Measurements from ENCODE around the gene HPX.

DNA sequence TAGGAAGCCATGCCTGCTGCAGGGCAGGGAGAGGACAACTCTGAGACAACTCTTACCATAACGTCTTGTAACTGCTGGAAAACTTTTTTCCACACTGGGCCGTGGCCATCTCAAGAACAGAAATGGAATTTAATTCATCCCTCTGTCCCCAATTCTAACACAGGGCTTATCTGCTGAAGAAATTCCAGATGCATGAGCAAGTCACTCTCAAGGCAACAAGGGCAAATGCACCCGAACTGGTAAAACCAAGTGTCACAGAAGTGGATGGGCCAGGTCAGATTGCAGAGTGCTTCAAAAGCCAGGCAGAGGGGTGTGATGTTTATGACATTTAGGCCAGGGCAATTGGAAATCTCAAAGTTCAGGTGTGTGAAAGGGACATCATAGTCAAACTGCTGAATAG is 43.2 kb downstream of the HPX start:
- TF ChIP-seq, protein P1, sequence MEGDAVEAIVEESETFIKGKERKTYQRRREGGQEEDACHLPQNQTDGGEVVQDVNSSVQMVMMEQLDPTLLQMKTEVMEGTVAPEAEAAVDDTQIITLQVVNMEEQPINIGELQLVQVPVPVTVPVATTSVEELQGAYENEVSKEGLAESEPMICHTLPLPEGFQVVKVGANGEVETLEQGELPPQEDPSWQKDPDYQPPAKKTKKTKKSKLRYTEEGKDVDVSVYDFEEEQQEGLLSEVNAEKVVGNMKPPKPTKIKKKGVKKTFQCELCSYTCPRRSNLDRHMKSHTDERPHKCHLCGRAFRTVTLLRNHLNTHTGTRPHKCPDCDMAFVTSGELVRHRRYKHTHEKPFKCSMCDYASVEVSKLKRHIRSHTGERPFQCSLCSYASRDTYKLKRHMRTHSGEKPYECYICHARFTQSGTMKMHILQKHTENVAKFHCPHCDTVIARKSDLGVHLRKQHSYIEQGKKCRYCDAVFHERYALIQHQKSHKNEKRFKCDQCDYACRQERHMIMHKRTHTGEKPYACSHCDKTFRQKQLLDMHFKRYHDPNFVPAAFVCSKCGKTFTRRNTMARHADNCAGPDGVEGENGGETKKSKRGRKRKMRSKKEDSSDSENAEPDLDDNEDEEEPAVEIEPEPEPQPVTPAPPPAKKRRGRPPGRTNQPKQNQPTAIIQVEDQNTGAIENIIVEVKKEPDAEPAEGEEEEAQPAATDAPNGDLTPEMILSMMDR (conservative IDR thresholded peaks at IDR 0.05; ENCODE audit: low read depth, low read length), result no peak
- TF ChIP-seq RAD21 (IDR thresholded peaks at IDR 0.05; ENCODE audit: low read length) (no peak), POLR2A (IDR thresholded peaks at IDR 0.05; ENCODE audit: low read depth, low read length) (no peak), MXI1 (IDR thresholded peaks at IDR 0.05; ENCODE audit: borderline replicate concordance, low read depth, low read length) (no peak), CEBPB (IDR thresholded peaks at IDR 0.05; ENCODE audit: low read depth, low read length) (no peak), RFX5 (IDR thresholded peaks at IDR 0.05; ENCODE audit: low read depth, low read length) (no peak), SMC3 (IDR thresholded peaks at IDR 0.05; ENCODE audit: low read depth, low read length) (no peak), MAFK (IDR thresholded peaks at IDR 0.05; ENCODE audit: low read depth, low read length) (no peak), BHLHE40 (IDR thresholded peaks at IDR 0.05; ENCODE audit: low read depth, low read length) (no peak)
- TF ChIP-seq, protein P2, sequence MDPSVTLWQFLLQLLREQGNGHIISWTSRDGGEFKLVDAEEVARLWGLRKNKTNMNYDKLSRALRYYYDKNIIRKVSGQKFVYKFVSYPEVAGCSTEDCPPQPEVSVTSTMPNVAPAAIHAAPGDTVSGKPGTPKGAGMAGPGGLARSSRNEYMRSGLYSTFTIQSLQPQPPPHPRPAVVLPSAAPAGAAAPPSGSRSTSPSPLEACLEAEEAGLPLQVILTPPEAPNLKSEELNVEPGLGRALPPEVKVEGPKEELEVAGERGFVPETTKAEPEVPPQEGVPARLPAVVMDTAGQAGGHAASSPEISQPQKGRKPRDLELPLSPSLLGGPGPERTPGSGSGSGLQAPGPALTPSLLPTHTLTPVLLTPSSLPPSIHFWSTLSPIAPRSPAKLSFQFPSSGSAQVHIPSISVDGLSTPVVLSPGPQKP (IDR thresholded peaks at IDR 0.05; ENCODE audit: borderline replicate concordance, low read depth, low read length), result no peak
